Smooth muscle cell (in vitro differentiated cells): ENCODE measurements around the gene CCDC136. TPM values are rescaled to one million over a fixed set of nuclear protein-coding genes. Genes with fewer than 3 reads are reported as not detected.

Source experiments
- DNase-seq: peaks from one replicate; lab custom pipeline; 2025; ENCODE audit not compliant: unreplicated experiment; lab: John Stamatoyannopoulos, UW
- H2AFZ ChIP-seq: fragments of 200-600 bp; sonication (generic); 2 replicates; pipeline ENCODE4 v1.6.0; 2016; ENCODE audit warnings: antibody characterized with exemption, low read depth, mild to moderate bottlenecking
- H3F3A ChIP-seq: fragments of 200-600 bp; sonication (generic); 2 replicates; pipeline ENCODE4 v1.6.0; 2017; ENCODE audit warnings: antibody characterized with exemption, low read depth
- H3K27ac ChIP-seq: fragments of 200-600 bp; sonication (generic); 2 replicates; pipeline ENCODE4 v1.5.1; 2016; ENCODE audit warnings: low read depth, mild to moderate bottlenecking
- H3K27me3 ChIP-seq: fragments of 200-600 bp; sonication (generic); 2 replicates; pipeline ENCODE4 v1.6.1; 2016; ENCODE audit warnings: low read depth, mild to moderate bottlenecking
- H3K36me3 ChIP-seq: fragments of 200-600 bp; sonication (generic); 2 replicates; pipeline ENCODE4 v1.5.1; 2016; ENCODE audit warnings: low read depth
- H3K4me1 ChIP-seq: fragments of 200-600 bp; sonication (generic); 2 replicates; pipeline ENCODE4 v1.5.1; 2016; ENCODE audit warnings: low read depth
- H3K4me2 ChIP-seq: fragments of 200-600 bp; sonication (generic); 2 replicates; pipeline ENCODE4 v1.6.0; 2016; ENCODE audit warnings: mild to moderate bottlenecking
- H3K4me3 ChIP-seq: fragments of 200-600 bp; sonication (generic); 2 replicates; pipeline ENCODE4 v1.5.1; 2016; ENCODE audit warnings: mild to moderate bottlenecking
- H3K79me2 ChIP-seq: fragments of 200-600 bp; sonication (generic); 2 replicates; pipeline ENCODE4 v1.6.0; 2016; ENCODE audit warnings: low read depth, mild to moderate bottlenecking
- H3K9ac ChIP-seq: fragments of 200-600 bp; sonication (generic); 2 replicates; pipeline ENCODE4 v1.6.0; 2016; ENCODE audit warnings: low read depth
- H3K9me3 ChIP-seq: fragments of 200-600 bp; sonication (generic); replicated peaks from 2 replicates; pipeline ENCODE4 v1.5.1; 2016; ENCODE audit warnings: low read depth
- H4K20me1 ChIP-seq: fragments of 200-600 bp; sonication (generic); 2 replicates; pipeline ENCODE4 v1.6.0; 2016; ENCODE audit warnings: low read depth
- CTCF ChIP-seq: fragments of 200-600 bp; sonication (generic); IDR thresholded peaks from 2 replicates; pipeline ENCODE4 v1.5.1; 2017; ENCODE audit warnings: borderline replicate concordance, mild to moderate bottlenecking, antibody characterized with exemption; ENCODE audit not compliant: insufficient read depth, poor library complexity, severe bottlenecking
- WGBS: methylation state at CpG from one replicate; pipeline ENCODE4 v1.1.7; 2016; ENCODE audit warnings: low lambda C conversion rate; 5-methylcytosine and 5-hydroxymethylcytosine counted together
- polyA plus RNA-seq: library from polyadenylated mRNA; unstranded; fragments of >200 nt; fragmentation: Nextera tagmentation; extraction: Ambion mirVana; gene quantifications from 2 replicates; pipeline ENCODE4 v1.2.1, GENCODE V29; 2016
- total RNA-seq: library from RNA; depleted of rRNA; stranded (reverse); fragments of >200 nt; gene quantifications from 2 replicates; pipeline ENCODE4 v1.2.3, GENCODE V29; 2014

Gene CCDC136
- total and polyA plus RNA-seq, 2 experiments from 2014 or later = 2.7 to 3.1 TPM

GRCh38 chr7:128842674-128843641, 51.2 kb downstream of the CCDC136 start:
- H4K20me1 ChIP-seq = peaks cover 55% of the 10 kb centered on the region
- H3K9me3 ChIP-seq = no peaks in the 10 kb centered on the region
- no peak overlapping the region for H2AFZ ChIP-seq
- H3K9ac ChIP-seq = no peak overlapping the region
- H3K27ac ChIP-seq = no peak overlapping the region
- no peaks in the 10 kb centered on the region for H3F3A ChIP-seq
- TF ChIP-seq CTCF = no peak
- DNase-seq = no peak
- H3K4me1 ChIP-seq = no peaks in the 10 kb centered on the region
- no peak overlapping the region for H3K4me3 ChIP-seq
- no peaks in the 10 kb centered on the region for H3K79me2 ChIP-seq
- 98% methylated on average over 30 of the region's 38 CpGs for WGBS
- H3K4me2 ChIP-seq = no peak overlapping the region
- H3K36me3 ChIP-seq = no peaks in the 10 kb centered on the region
- H3K27me3 ChIP-seq = no peaks in the 10 kb centered on the region

GRCh38 chr7:128843938-128844621, 52.3 kb downstream of the CCDC136 start:
- no peak overlapping the region for H3K27ac ChIP-seq
- no peaks in the 10 kb centered on the region for H3K9me3 ChIP-seq
- H3K79me2 ChIP-seq = no peaks in the 10 kb centered on the region
- WGBS = 96% methylated on average over 17 of the region's 17 CpGs
- no peaks in the 10 kb centered on the region for H3K4me1 ChIP-seq
- TF ChIP-seq CTCF = no peak
- H3K4me3 ChIP-seq = no peak overlapping the region
- no peaks in the 10 kb centered on the region for H3K36me3 ChIP-seq
- no peak overlapping the region for H3K4me2 ChIP-seq
- no peak overlapping the region for H3K9ac ChIP-seq
- H3F3A ChIP-seq = no peaks in the 10 kb centered on the region
- H2AFZ ChIP-seq = no peak overlapping the region
- peaks cover 44% of the 10 kb centered on the region for H4K20me1 ChIP-seq
- no peak for DNase-seq
- no peaks in the 10 kb centered on the region for H3K27me3 ChIP-seq

- Histone ChIP-seq H3F3A (no peaks in the 10 kb centered on the region), H3K9me3 (no peaks in the 10 kb centered on the region), H3K4me2 (no peak overlapping the region), H3K4me3 (no peak overlapping the region), H3K27ac (no peak overlapping the region), H3K79me2 (no peaks in the 10 kb centered on the region), H3K27me3 (no peaks in the 10 kb centered on the region), H3K9ac (no peak overlapping the region), H3K4me1 (no peaks in the 10 kb centered on the region), H4K20me1 (peaks cover 36% of the 10 kb centered on the region), H2AFZ (no peak overlapping the region), H3K36me3 (no peaks in the 10 kb centered on the region)
- no peak for TF ChIP-seq CTCF
- 98% methylated on average over 25 of the region's 25 CpGs for WGBS
- DNase-seq = no peak
Measured at GRCh38 chr7:128844777-128845311, 53.1 kb downstream of the CCDC136 start.
